HepG2 (cell line): ENCODE results near the gene ZNF383. TPM values are rescaled to one million over a fixed set of nuclear protein-coding genes. Genes with fewer than 3 reads are reported as not detected.
A peak's percentile ranks its signal among the peaks of the same experiment; 100 is the strongest.

Experiments used
- ARNT2 ChIP-seq: sonication (generic); formaldehyde crosslinking; IDR thresholded peaks from 2 replicates; pipeline ENCODE4 v1.8.0; 2022; ENCODE audit warnings: mild to moderate bottlenecking, low read depth, missing genetic modification reagents, moderate library complexity
- ELF4 ChIP-seq: sonication (generic); formaldehyde crosslinking; IDR thresholded peaks from 2 replicates; pipeline ENCODE4 v1.5.0; 2020; ENCODE audit warnings: missing genetic modification reagents, mild to moderate bottlenecking, moderate library complexity, borderline replicate concordance
- MIER3 ChIP-seq: IDR thresholded peaks from 2 replicates; pipeline ENCODE4 v1.6.1; 2016; ENCODE audit warnings: missing compliant biosample characterization, borderline replicate concordance
- NR2C2 ChIP-seq: sonication (generic); formaldehyde crosslinking; IDR thresholded peaks from 2 replicates; pipeline ENCODE4 v1.4.0; 2020; ENCODE audit warnings: missing genetic modification reagents, mild to moderate bottlenecking, moderate library complexity, borderline replicate concordance
- PLRG1 ChIP-seq: fragments of 450-650 bp; conservative IDR thresholded peaks from 2 replicates; pipeline ENCODE4 v1.6.1; 2016
- TP53 ChIP-seq: sonication (generic); formaldehyde crosslinking; conservative IDR thresholded peaks from 2 replicates; pipeline ENCODE4 v1.4.0; 2020; ENCODE audit warnings: missing genetic modification reagents
- ZFP37 ChIP-seq: sonication (generic); formaldehyde crosslinking; IDR thresholded peaks from 2 replicates; pipeline ENCODE4 v1.4.0; 2020; ENCODE audit warnings: missing genetic modification reagents, borderline replicate concordance
- ZNF143 ChIP-seq: sonication (generic); formaldehyde crosslinking; IDR thresholded peaks from 2 replicates; pipeline ENCODE4 v1.4.0; 2020; ENCODE audit warnings: missing genetic modification reagents
- ZNF350 ChIP-seq: sonication (generic); formaldehyde crosslinking; IDR thresholded peaks from 2 replicates; pipeline ENCODE4 v1.4.0; 2020; ENCODE audit warnings: mild to moderate bottlenecking, low read depth, missing genetic modification reagents, borderline replicate concordance
- ZNF501 ChIP-seq: sonication (generic); formaldehyde crosslinking; IDR thresholded peaks from 2 replicates; pipeline ENCODE4 v1.5.1; 2020; ENCODE audit warnings: mild to moderate bottlenecking, moderate library complexity, missing genetic modification reagents
- ZNF678 ChIP-seq: sonication (generic); formaldehyde crosslinking; IDR thresholded peaks from 2 replicates; pipeline ENCODE4 v1.4.0; 2020; ENCODE audit warnings: mild to moderate bottlenecking, missing genetic modification reagents
- polyA plus RNA-seq, 8 experiments: library from polyadenylated mRNA; depleted of rRNA in 3 of 8; stranded (reverse) in 7 of 8; unstranded in 1 of 8; fragments of >200 nt; fragmentation: Illumina TruSeq in 4 of 8; extraction: Trizol in 4 of 8; gene quantifications; 2 replicates each; pipeline versions ENCODE4 v1.2.1 to v1.2.3, GENCODE V29; 2011 to 2016; ENCODE audit warnings: low read depth in 4 of 8, missing spikeins in 1 of 8, mixed read lengths in 1 of 8; ENCODE audit not compliant: insufficient read depth in 1 of 8
- total RNA-seq, 5 experiments: library from RNA; depleted of rRNA; stranded (reverse); fragments of >200 nt; fragmentation: Illumina TruSeq; extraction: Trizol; gene quantifications; 2 replicates each; pipeline ENCODE4 v1.2.3, GENCODE V29; 2016; ENCODE audit warnings: low read depth in 1 of 5
- TF ChIP-seq, protein P1 (sequence below): IDR thresholded peaks from 2 replicates; pipeline ENCODE4 v1.6.1; 2016; ENCODE audit warnings: control low read depth
- TF ChIP-seq, protein P2 (sequence below): sonication (generic); formaldehyde crosslinking; conservative IDR thresholded peaks from 2 replicates; pipeline ENCODE4 v1.8.1; 2023; ENCODE audit warnings: missing genetic modification reagents
- TF ChIP-seq, protein P3 (sequence below): sonication (generic); formaldehyde crosslinking; conservative IDR thresholded peaks from 2 replicates; pipeline ENCODE4 v1.8.0; 2022; ENCODE audit warnings: mild to moderate bottlenecking, moderate library complexity, missing genetic modification reagents
- TF ChIP-seq, protein P4 (sequence below): sonication (generic); formaldehyde crosslinking; IDR thresholded peaks from 2 replicates; pipeline ENCODE4 v1.5.1; 2020; ENCODE audit warnings: mild to moderate bottlenecking, missing genetic modification reagents, moderate library complexity
- TF ChIP-seq, protein P5 (sequence below): sonication (generic); formaldehyde crosslinking; conservative IDR thresholded peaks from 2 replicates; pipeline ENCODE4 v1.5.0; 2020; ENCODE audit warnings: missing genetic modification reagents

The ZNF383 gene
- total and polyA plus RNA-seq, 2 of the 13 experiments (the other 11 are each of a cell fraction or from before 2014, with no cell fraction given): 2.6 to 4.1 TPM

DNA sequence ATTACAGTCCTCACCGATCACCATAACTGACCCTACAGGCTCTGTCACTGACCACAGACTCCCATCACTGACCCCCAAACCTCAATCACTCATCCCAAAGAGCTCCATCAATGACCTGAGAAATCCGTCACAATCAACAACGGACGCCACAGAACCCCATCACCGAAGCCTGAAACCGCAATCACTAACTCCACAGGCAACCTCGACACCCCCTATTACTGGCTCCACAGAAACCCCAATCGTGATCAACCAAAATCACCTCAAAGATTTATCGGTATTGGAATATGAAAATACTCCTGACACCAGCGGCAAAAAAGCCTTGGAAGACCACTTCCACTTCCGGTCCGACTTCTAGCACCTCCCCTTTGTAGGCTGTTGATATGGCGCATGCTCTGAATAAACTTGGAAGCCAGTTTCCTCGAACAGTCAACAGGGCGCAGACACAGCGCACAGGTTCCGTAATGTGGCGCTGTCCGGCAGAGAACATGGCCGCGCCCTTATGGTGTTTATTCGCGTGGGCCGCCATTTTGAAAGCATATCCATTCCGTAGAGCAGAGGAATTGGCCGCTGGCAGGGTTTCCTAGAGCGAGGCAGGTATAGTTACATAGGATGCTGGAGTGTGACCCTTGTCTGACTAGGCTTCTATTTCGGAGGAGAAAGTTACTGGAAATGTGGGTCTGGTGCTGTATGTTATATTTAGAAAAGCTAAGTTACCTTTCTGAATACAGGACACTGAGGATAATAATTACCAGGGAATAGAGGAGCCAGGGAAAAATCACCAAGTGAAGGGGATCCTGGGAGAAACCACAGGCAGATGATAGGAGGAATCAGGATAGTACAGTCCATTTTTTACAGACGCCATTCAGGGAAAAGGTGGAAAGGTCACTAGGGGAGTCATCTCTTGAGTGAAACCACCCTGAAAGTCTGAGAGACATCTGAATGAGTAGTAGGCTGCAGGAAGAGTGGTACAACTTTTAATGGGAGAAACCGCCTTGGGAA lies 45.3 kb upstream of the ZNF383 start, which contains the start of gene ZNF585A (continued):
- TF ChIP-seq, protein P1, sequence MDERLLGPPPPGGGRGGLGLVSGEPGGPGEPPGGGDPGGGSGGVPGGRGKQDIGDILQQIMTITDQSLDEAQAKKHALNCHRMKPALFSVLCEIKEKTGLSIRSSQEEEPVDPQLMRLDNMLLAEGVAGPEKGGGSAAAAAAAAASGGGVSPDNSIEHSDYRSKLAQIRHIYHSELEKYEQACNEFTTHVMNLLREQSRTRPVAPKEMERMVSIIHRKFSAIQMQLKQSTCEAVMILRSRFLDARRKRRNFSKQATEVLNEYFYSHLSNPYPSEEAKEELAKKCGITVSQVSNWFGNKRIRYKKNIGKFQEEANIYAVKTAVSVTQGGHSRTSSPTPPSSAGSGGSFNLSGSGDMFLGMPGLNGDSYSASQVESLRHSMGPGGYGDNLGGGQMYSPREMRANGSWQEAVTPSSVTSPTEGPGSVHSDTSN (CRISPR knock-in tag): no peak
- TF ChIP-seq ELF4 (CRISPR knock-in tag): no peak
- TF ChIP-seq, protein P2, sequence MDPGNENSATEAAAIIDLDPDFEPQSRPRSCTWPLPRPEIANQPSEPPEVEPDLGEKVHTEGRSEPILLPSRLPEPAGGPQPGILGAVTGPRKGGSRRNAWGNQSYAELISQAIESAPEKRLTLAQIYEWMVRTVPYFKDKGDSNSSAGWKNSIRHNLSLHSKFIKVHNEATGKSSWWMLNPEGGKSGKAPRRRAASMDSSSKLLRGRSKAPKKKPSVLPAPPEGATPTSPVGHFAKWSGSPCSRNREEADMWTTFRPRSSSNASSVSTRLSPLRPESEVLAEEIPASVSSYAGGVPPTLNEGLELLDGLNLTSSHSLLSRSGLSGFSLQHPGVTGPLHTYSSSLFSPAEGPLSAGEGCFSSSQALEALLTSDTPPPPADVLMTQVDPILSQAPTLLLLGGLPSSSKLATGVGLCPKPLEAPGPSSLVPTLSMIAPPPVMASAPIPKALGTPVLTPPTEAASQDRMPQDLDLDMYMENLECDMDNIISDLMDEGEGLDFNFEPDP (CRISPR knock-in tag): no peak
- 0 out of 2 replicates have a peak, but pooled peaks have one; percentile 45 for TF ChIP-seq MIER3
- TF ChIP-seq, protein P3, sequence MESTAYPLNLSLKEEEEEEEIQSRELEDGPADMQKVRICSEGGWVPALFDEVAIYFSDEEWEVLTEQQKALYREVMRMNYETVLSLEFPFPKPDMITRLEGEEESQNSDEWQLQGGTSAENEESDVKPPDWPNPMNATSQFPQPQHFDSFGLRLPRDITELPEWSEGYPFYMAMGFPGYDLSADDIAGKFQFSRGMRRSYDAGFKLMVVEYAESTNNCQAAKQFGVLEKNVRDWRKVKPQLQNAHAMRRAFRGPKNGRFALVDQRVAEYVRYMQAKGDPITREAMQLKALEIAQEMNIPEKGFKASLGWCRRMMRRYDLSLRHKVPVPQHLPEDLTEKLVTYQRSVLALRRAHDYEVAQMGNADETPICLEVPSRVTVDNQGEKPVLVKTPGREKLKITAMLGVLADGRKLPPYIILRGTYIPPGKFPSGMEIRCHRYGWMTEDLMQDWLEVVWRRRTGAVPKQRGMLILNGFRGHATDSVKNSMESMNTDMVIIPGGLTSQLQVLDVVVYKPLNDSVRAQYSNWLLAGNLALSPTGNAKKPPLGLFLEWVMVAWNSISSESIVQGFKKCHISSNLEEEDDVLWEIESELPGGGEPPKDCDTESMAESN (CRISPR knock-in tag): 0 out of 2 replicates have a peak, but pooled peaks have one; percentile 14
- TF ChIP-seq, protein P4, sequence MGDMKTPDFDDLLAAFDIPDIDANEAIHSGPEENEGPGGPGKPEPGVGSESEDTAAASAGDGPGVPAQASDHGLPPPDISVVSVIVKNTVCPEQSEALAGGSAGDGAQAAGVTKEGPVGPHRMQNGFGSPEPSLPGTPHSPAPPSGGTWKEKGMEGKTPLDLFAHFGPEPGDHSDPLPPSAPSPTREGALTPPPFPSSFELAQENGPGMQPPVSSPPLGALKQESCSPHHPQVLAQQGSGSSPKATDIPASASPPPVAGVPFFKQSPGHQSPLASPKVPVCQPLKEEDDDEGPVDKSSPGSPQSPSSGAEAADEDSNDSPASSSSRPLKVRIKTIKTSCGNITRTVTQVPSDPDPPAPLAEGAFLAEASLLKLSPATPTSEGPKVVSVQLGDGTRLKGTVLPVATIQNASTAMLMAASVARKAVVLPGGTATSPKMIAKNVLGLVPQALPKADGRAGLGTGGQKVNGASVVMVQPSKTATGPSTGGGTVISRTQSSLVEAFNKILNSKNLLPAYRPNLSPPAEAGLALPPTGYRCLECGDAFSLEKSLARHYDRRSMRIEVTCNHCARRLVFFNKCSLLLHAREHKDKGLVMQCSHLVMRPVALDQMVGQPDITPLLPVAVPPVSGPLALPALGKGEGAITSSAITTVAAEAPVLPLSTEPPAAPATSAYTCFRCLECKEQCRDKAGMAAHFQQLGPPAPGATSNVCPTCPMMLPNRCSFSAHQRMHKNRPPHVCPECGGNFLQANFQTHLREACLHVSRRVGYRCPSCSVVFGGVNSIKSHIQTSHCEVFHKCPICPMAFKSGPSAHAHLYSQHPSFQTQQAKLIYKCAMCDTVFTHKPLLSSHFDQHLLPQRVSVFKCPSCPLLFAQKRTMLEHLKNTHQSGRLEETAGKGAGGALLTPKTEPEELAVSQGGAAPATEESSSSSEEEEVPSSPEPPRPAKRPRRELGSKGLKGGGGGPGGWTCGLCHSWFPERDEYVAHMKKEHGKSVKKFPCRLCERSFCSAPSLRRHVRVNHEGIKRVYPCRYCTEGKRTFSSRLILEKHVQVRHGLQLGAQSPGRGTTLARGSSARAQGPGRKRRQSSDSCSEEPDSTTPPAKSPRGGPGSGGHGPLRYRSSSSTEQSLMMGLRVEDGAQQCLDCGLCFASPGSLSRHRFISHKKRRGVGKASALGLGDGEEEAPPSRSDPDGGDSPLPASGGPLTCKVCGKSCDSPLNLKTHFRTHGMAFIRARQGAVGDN (CRISPR knock-in tag): peak; percentile 41
- peak; percentile 89; the same call in 1 of the 2 replicates for TF ChIP-seq NR2C2 (CRISPR knock-in tag)
- TF ChIP-seq ZNF143 (CRISPR knock-in tag): peak; percentile 86
- no peak for TF ChIP-seq ARNT2 (CRISPR knock-in tag)
- no peak for TF ChIP-seq TP53 (CRISPR knock-in tag)
- TF ChIP-seq ZNF501 (CRISPR knock-in tag): peak; percentile 39; the same call in 1 of the 2 replicates
- peak; percentile 57; the same call in 1 of the 2 replicates for TF ChIP-seq ZNF350 (CRISPR knock-in tag)
- TF ChIP-seq PLRG1: no peak
- TF ChIP-seq, protein P5, sequence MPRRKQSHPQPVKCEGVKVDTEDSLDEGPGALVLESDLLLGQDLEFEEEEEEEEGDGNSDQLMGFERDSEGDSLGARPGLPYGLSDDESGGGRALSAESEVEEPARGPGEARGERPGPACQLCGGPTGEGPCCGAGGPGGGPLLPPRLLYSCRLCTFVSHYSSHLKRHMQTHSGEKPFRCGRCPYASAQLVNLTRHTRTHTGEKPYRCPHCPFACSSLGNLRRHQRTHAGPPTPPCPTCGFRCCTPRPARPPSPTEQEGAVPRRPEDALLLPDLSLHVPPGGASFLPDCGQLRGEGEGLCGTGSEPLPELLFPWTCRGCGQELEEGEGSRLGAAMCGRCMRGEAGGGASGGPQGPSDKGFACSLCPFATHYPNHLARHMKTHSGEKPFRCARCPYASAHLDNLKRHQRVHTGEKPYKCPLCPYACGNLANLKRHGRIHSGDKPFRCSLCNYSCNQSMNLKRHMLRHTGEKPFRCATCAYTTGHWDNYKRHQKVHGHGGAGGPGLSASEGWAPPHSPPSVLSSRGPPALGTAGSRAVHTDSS: no peak
- TF ChIP-seq ZFP37 (CRISPR knock-in tag): no peak
- TF ChIP-seq ZNF678 (CRISPR knock-in tag): no peak
